HCT116 (cell line): ENCODE measurements around the gene EEF1B2. TPM values are rescaled to one million over a fixed set of nuclear protein-coding genes. Genes with fewer than 3 reads are reported as not detected.

Experiments used
- ATAC-seq: fragments of 200-7000 bp; cut with Tn5 transposase; 2 replicates; pipeline ENCODE4 v1.9.1; 2020; ENCODE audit warnings: mild to moderate bottlenecking, moderate library complexity
- Bru-seq: library from RNA; stranded (reverse); fragments of 400-500 nt; gene quantifications from one replicate; lab custom pipeline; 2021; lab: Mats Ljungman, UMichigan
- BruChase-seq, 2 experiments: library from RNA; stranded (reverse); fragments of 400-500 nt; gene quantifications; one replicate each; lab custom pipeline; 2021; lab: Mats Ljungman, UMichigan
- BruUV-seq: library from RNA; stranded (reverse); fragments of 400-500 nt; replicated peaks from 2 replicates; lab custom pipeline; 2021; lab: Mats Ljungman, UMichigan
- CTCF ChIA-PET: fragments of 300-600 bp; sonication (Branson Sonifier 250); formaldehyde crosslinking; loops from one replicate; lab custom pipeline; 2021; ENCODE audit warnings: antibody characterized with exemption; lab: Charles Lee
- POLR2A ChIA-PET: fragments of 300-600, 350-600 bp; sonication (Branson Sonifier 250); formaldehyde crosslinking; loops from one replicate; lab custom pipeline; 2021; ENCODE audit warnings: antibody characterized with exemption; lab: Charles Lee
- RAD21 ChIA-PET, 2 experiments: fragments of 300-600 bp; sonication (Branson Sonifier 250); formaldehyde crosslinking; loops; one replicate each; lab custom pipeline; 2023; ENCODE audit warnings: low total read pairs in 2 of 2; ENCODE audit not compliant: uncharacterized antibody in 2 of 2, unreplicated experiment in 2 of 2, low non-redundant PET in 1 of 2; lab: Charles Lee
- DNase-seq: peaks from one replicate; pipeline ENCODE4 v3.0.0-alpha.2; 2010; ENCODE audit warnings: low read depth, low spot score
- H2AFZ ChIP-seq: fragments of 200-600 bp; shearing (Covaris generic), sonication (generic); 2 replicates; pipeline ENCODE4 v1.6.1; 2017; ENCODE audit warnings: low read depth, mixed run types, mixed read lengths, antibody characterized with exemption, low read length; ENCODE audit not compliant: poor library complexity, severe bottlenecking
- H3K27ac ChIP-seq: 2 replicates; pipeline ENCODE4 v1.5.1; 2012; ENCODE audit warnings: low read depth, low read length
- H3K27me3 ChIP-seq: fragments of 200-600 bp; sonication (generic); 2 replicates; pipeline ENCODE4 v1.6.1; 2016; ENCODE audit warnings: mixed run types, low read length, mixed read lengths; ENCODE audit not compliant: insufficient read depth
- H3K36me3 ChIP-seq, 2 experiments: fragments of 200-500 bp in 1 of 2; fragments of 200-600 bp in 1 of 2; sonication (Bioruptor generic) in 1 of 2; sonication (generic) in 1 of 2; 2 replicates each; pipeline versions ENCODE4 v1.5.1 to v1.6.1; 2014 to 2016; ENCODE audit warnings: low read length in 2 of 2, inconsistent platforms in 1 of 2, mixed read lengths in 1 of 2, mixed run types in 1 of 2; ENCODE audit not compliant: insufficient read depth in 2 of 2, control insufficient read depth in 1 of 2
- H3K4me1 ChIP-seq, 2 experiments: fragments of 200-600 bp in 1 of 2; sonication (generic) in 1 of 2; 2 replicates each; pipeline versions ENCODE4 v1.5.1 to v1.6.1; 2012 to 2017; ENCODE audit warnings: low read length in 2 of 2, inconsistent platforms in 1 of 2, mild to moderate bottlenecking in 1 of 2, mixed read lengths in 1 of 2, mixed run types in 1 of 2, moderate library complexity in 1 of 2; ENCODE audit not compliant: insufficient read depth in 2 of 2, control insufficient read depth in 1 of 2
- H3K4me2 ChIP-seq: fragments of 200-600 bp; sonication (generic); 2 replicates; pipeline ENCODE4 v1.6.1; 2017; ENCODE audit warnings: mixed run types, low read length, mixed read lengths
- H3K4me3 ChIP-seq, 2 experiments: fragments of 200-600 bp in 1 of 2; sonication (generic) in 1 of 2; replicated peaks in 1 of 2; 2 replicates each; pipeline ENCODE4 v1.5.1; 2011 to 2016; ENCODE audit warnings: low read length in 2 of 2, control low read depth in 1 of 2, low read depth in 1 of 2, mild to moderate bottlenecking in 1 of 2, mixed read lengths in 1 of 2, mixed run types in 1 of 2
- H3K79me2 ChIP-seq: fragments of 200-600 bp; sonication (generic); 2 replicates; pipeline ENCODE4 v1.6.1; 2017; ENCODE audit warnings: mild to moderate bottlenecking, mixed run types, low read length, moderate library complexity, mixed read lengths; ENCODE audit not compliant: insufficient read depth
- H3K9ac ChIP-seq: fragments of 200-600 bp; sonication (generic); 2 replicates; pipeline ENCODE4 v1.6.1; 2016; ENCODE audit warnings: low read length, mixed read lengths
- H3K9me2 ChIP-seq: fragments of 200-600 bp; sonication (generic), shearing (Covaris generic); 2 replicates; pipeline ENCODE4 v1.6.1; 2017; ENCODE audit warnings: mixed run types, mild to moderate bottlenecking, moderate library complexity; ENCODE audit not compliant: insufficient read depth
- H3K9me3 ChIP-seq, 2 experiments: fragments of 200-500 bp in 1 of 2; fragments of 200-600 bp in 1 of 2; sonication (Bioruptor generic) in 1 of 2; sonication (generic) in 1 of 2; 2 replicates each; pipeline ENCODE4 v1.6.1; 2014 to 2017; ENCODE audit warnings: low read length in 2 of 2, mixed read lengths in 2 of 2, inconsistent platforms in 1 of 2, low read depth in 1 of 2, mild to moderate bottlenecking in 1 of 2, mixed run types in 1 of 2, moderate library complexity in 1 of 2; ENCODE audit not compliant: control insufficient read depth in 1 of 2, insufficient read depth in 1 of 2
- H4K20me1 ChIP-seq: fragments of 200-600 bp; sonication (generic), shearing (Covaris generic); 2 replicates; pipeline ENCODE4 v1.6.1; 2017; ENCODE audit warnings: mixed run types, mild to moderate bottlenecking, moderate library complexity; ENCODE audit not compliant: insufficient read depth
- CBX3 ChIP-seq: IDR thresholded peaks from 2 replicates; pipeline ENCODE4 v1.6.1; 2012; ENCODE audit warnings: low read depth
- CEBPB ChIP-seq: IDR thresholded peaks from 2 replicates; pipeline ENCODE4 v1.6.1; 2012; ENCODE audit warnings: low read depth
- EGR1 ChIP-seq: IDR thresholded peaks from 2 replicates; pipeline ENCODE4 v1.6.1; 2012; ENCODE audit warnings: low read depth
- ELF1 ChIP-seq: IDR thresholded peaks from 2 replicates; pipeline ENCODE4 v1.6.1; 2012; ENCODE audit warnings: low read depth, borderline replicate concordance
- JUND ChIP-seq: IDR thresholded peaks from 2 replicates; pipeline ENCODE4 v1.6.1; 2012
- MAX ChIP-seq: IDR thresholded peaks from 2 replicates; pipeline ENCODE4 v1.6.1; 2012
- POLR2A ChIP-seq: IDR thresholded peaks from 2 replicates; pipeline ENCODE4 v1.7.0; 2011; ENCODE audit warnings: borderline replicate concordance; ENCODE audit not compliant: insufficient read depth, insufficient read length; ENCODE audit errors: extremely low read depth
- POLR2AphosphoS5 ChIP-seq: IDR thresholded peaks from 2 replicates; pipeline ENCODE4 v1.6.1; 2011; ENCODE audit warnings: mild to moderate bottlenecking, low read depth, low read length, moderate library complexity
- RAD21 ChIP-seq: IDR thresholded peaks from 2 replicates; pipeline ENCODE4 v1.6.1; 2012; ENCODE audit warnings: low read depth, mild to moderate bottlenecking
- SIN3A ChIP-seq: IDR thresholded peaks from 2 replicates; pipeline ENCODE4 v1.6.1; 2012; ENCODE audit warnings: low read depth
- SP1 ChIP-seq: IDR thresholded peaks from 2 replicates; pipeline ENCODE4 v1.6.1; 2012; ENCODE audit warnings: low read depth
- SRF ChIP-seq: IDR thresholded peaks from 2 replicates; pipeline ENCODE4 v1.6.1; 2012; ENCODE audit warnings: low read depth
- TCF7L2 ChIP-seq: IDR thresholded peaks from 2 replicates; pipeline ENCODE4 v1.7.0; 2011; ENCODE audit warnings: borderline replicate concordance, inconsistent platforms; ENCODE audit not compliant: insufficient read depth, insufficient read length; ENCODE audit errors: extremely low read depth
- YY1 ChIP-seq: IDR thresholded peaks from 2 replicates; pipeline ENCODE4 v1.6.1; 2011; ENCODE audit warnings: low read length, low read depth, moderate library complexity, mild to moderate bottlenecking; ENCODE audit not compliant: insufficient replicate concordance; ENCODE audit errors: extremely low read depth
- ZBTB33 ChIP-seq: IDR thresholded peaks from 2 replicates; pipeline ENCODE4 v1.6.1; 2011; ENCODE audit warnings: mild to moderate bottlenecking, low read length, moderate library complexity; ENCODE audit not compliant: insufficient replicate concordance; ENCODE audit errors: extremely low read depth
- ZFX ChIP-seq: fragments of 450-650 bp; IDR thresholded peaks from 2 replicates; pipeline ENCODE4 v1.6.1; 2017
- intact Hi-C: fragments of 100-400 bp; cut with micrococcal nuclease; formaldehyde crosslinking; loops from 2 replicates; pipeline ENCODE4 v1.10.0; 2022
- long read RNA-seq: library from polyadenylated mRNA; unstranded; transcript quantifications from one replicate; pipeline ENCODE4 v2.0.0, GENCODE V29; 2021; ENCODE audit not compliant: unreplicated experiment
- polyA plus RNA-seq: library from polyadenylated mRNA; unstranded; fragments of >200 nt; gene quantifications from 2 replicates; pipeline ENCODE4 v1.2.1, GENCODE V29; 2012; ENCODE audit warnings: missing spikeins
- total RNA-seq: library from RNA; stranded (reverse); gene quantifications from one replicate; pipeline ENCODE4 v1.2.1, GENCODE V29; 2021; ENCODE audit not compliant: unreplicated experiment

The EEF1B2 gene
- total RNA-seq (985 TPM), Bru-seq, nascent RNA (percentile 99 among the genes with signal in this experiment), BruChase-seq, experiment 1, labeled RNA remaining after a 6-hour chase (percentile 100 among the genes with signal in this experiment), BruChase-seq, experiment 2, labeled RNA remaining after a 2-hour chase (percentile 99 among the genes with signal in this experiment)
- polyA plus RNA-seq = 1,577 and 1,664 TPM in 2 replicates
- long read RNA-seq, transcript EEF1B2-203 (6 exons, 1,098 nt) = major isoform, 325 of 616 reads
- long read RNA-seq, transcript EEF1B2-201 (7 exons, 844 nt) = minor isoform, 61 of 616 reads
- long read RNA-seq, transcript EEF1B2-202 (7 exons, 880 nt) = minor isoform, 17 of 616 reads
- long read RNA-seq, partial matches to known transcripts = 8 of 616 reads
- long read RNA-seq, other reads (novel, unspliced or antisense) = 201 of 616 reads

- H3K9me3 ChIP-seq = no peaks in the 10 kb centered on the region
- RAD21 ChIA-PET = no interaction called here
- H3K27ac ChIP-seq = peak within 1 kb of the TSS; percentile 62
- peak within 1 kb of the TSS; percentile 85 to 97 for H3K4me3 ChIP-seq
- TF ChIP-seq YY1 (peak; percentile 98), TCF7L2 (peak; percentile 19), CBX3 (peak; percentile 90), JUND (no peak), ZBTB33 (peak; percentile 84), POLR2AphosphoS5 (peak; percentile 80), EGR1 (peak; percentile 66), SP1 (peak; percentile 79), RAD21 (no peak), MAX (peak; percentile 78), ELF1 (peak; percentile 61), POLR2A (peak; percentile 16), CEBPB (no peak), ZFX (no peak), SIN3A (peak; percentile 93), SRF (peak; percentile 99)
- CTCF ChIA-PET = no interaction called here
- BruUV-seq = no TSS peak
- no peak within 1 kb of the TSS for H2AFZ ChIP-seq
- peaks cover 11% of the 10 kb centered on the region; the same call in 1 of the 2 replicates for H4K20me1 ChIP-seq
- POLR2A ChIA-PET = interaction anchor here (1.1 kb wide), 1 partner anchor 63 kb away, joined by 3 read pairs; no protein-coding TSS in a partner anchor
- intact Hi-C loops = loop anchor here (2.0 to 10.0 kb wide), 3 partner anchors 73 to 398 kb away; partner anchors contain the start of gene INO80D
- H3K9me2 ChIP-seq = no peaks in the 10 kb centered on the region
- DNase-seq = peak; percentile 96
- H3K4me1 ChIP-seq = peaks cover 10 to 21% of the 10 kb centered on the region in 2 experiments; a peak in 3 of 4 replicates
- peak within 1 kb of the TSS; percentile 90 for H3K4me2 ChIP-seq
- peaks cover 17 to 29% of the 10 kb centered on the region in 2 experiments for H3K36me3 ChIP-seq
- peak within 1 kb of the TSS; percentile 81 for H3K9ac ChIP-seq
- H3K79me2 ChIP-seq = peaks cover 83% of the 10 kb centered on the region
- no peaks in the 10 kb centered on the region for H3K27me3 ChIP-seq
- ATAC-seq = peak; percentile 90
Measured at GRCh38 chr2:206159346-206160124, at the start of gene EEF1B2, which contains the start of gene NDUFS1. EEF1B2 (plus strand) TSS chr2:206159895; CDS start chr2:206159980, 85 bp downstream. NDUFS1 (minus strand) TSS chr2:206159444; CDS start chr2:206153678, 5,766 bp downstream.
